ENCODE measurements around the gene SHMT2.

SHMT2 gene

GRCh38 chr12:57227315-57228115, 2.0 kb upstream of the SHMT2 start:
- DNase-seq (ENCODE audit: low spot score): no peak

GRCh38 chr12:57229046-57229633, 371 bp upstream of the SHMT2 start:
- DNase-seq (ENCODE audit: low spot score): no peak

GRCh38 chr12:57230381-57231155, 1.1 kb downstream of the SHMT2 start:
- no peak for DNase-seq (ENCODE audit: low spot score)

- DNase-seq (ENCODE audit: low spot score): no peak
Observed at GRCh38 chr12:57231276-57232021, 1.9 kb downstream of the SHMT2 start.

GRCh38 chr12:57232156-57232756, 2.7 kb downstream of the SHMT2 start:
- DNase-seq (ENCODE audit: low spot score): no peak

- no peak for DNase-seq (ENCODE audit: low spot score)
Observed at GRCh38 chr12:57233357-57234232, 4.1 kb downstream of the SHMT2 start.

GRCh38 chr12:57234233-57234570, 4.7 kb downstream of the SHMT2 start:
- no peak for DNase-seq (ENCODE audit: low spot score)

GRCh38 chr12:57234571-57235016, 5.1 kb downstream of the SHMT2 start:
- DNase-seq (ENCODE audit: low spot score): no peak

GRCh38 chr12:57235017-57235727, 5.7 kb downstream of the SHMT2 start:
- DNase-seq (ENCODE audit: low spot score): no peak

GRCh38 chr12:57235728-57236131, 6.2 kb downstream of the SHMT2 start:
- no peak for DNase-seq (ENCODE audit: low spot score)

- no peak for DNase-seq (ENCODE audit: low spot score)
Observed at GRCh38 chr12:57236201-57236924, 6.9 kb downstream of the SHMT2 start.

GRCh38 chr12:57236925-57237595, 7.5 kb downstream of the SHMT2 start:
- peak; percentile 60 for DNase-seq (ENCODE audit: low spot score)

GRCh38 chr12:57237596-57237931, 8.1 kb downstream of the SHMT2 start:
- no peak for DNase-seq (ENCODE audit: low spot score)

GRCh38 chr12:57237932-57238853, 8.7 kb downstream of the SHMT2 start:
- peak; percentile 49 for DNase-seq (ENCODE audit: low spot score)

- peak; percentile 97 for DNase-seq (ENCODE audit: low spot score)
Observed at GRCh38 chr12:57238854-57239554, 9.5 kb downstream of the SHMT2 start.

GRCh38 chr12:57239587-57240065, 10.1 kb downstream of the SHMT2 start:
- no peak for DNase-seq (ENCODE audit: low spot score)
